Tibial artery (tissue), 4 donors: ENCODE data around the gene LRP1B.

Experiments used
- DNase-seq, 2 donors: peaks; one replicate each; pipeline ENCODE4 v3.0.0-alpha.2; 2019
- H3K27ac ChIP-seq, 2 donors: fragments of 200-600 bp; sonication (generic) in 1 of 2; 1 replicate in 1 of 2; 2 replicates in 1 of 2; pipeline ENCODE4 v1.5.1; 2018 to 2019; ENCODE audit warnings: mild to moderate bottlenecking in 1 of 2
- H3K27me3 ChIP-seq, 2 donors: fragments of 200-600 bp; sonication (generic) in 1 of 2; one replicate each; pipeline versions ENCODE4 v1.5.1 to v1.6.0; 2016 to 2019
- H3K36me3 ChIP-seq, 3 donors: fragments of 200-600 bp; sonication (generic) in 2 of 3; one replicate each; pipeline ENCODE4 v1.5.1; 2016 to 2019; ENCODE audit warnings: mild to moderate bottlenecking in 2 of 3
- H3K4me1 ChIP-seq, 4 donors: fragments of 200-600 bp; sonication (generic) in 2 of 4; 1 replicate in 3 of 4; 2 replicates in 1 of 4; pipeline ENCODE4 v1.5.1; 2016 to 2019
- H3K4me3 ChIP-seq, 2 donors: fragments of 200-600 bp; sonication (generic) in 1 of 2; 1 replicate in 1 of 2; 2 replicates in 1 of 2; pipeline ENCODE4 v1.5.1; 2018 to 2019; ENCODE audit warnings: mild to moderate bottlenecking in 2 of 2
- H3K9me3 ChIP-seq, 3 donors: fragments of 200-600 bp; sonication (generic) in 1 of 3; one replicate each; pipeline ENCODE4 v1.5.1; 2016 to 2019
- intact Hi-C: fragments of 100-400 bp; cut with DNase I; formaldehyde crosslinking; loops from one replicate; pipeline ENCODE4 v1.15.0; 2023; ENCODE audit warnings: low total_unique reads
- TF ChIP-seq, protein P1 (sequence below), 2 experiments: fragments of 200-600 bp in 1 of 2; fragments of 450-650 bp in 1 of 2; IDR thresholded peaks; one replicate each; pipeline ENCODE4 v1.5.1; 2017 to 2019; ENCODE audit warnings: antibody characterized with exemption in 2 of 2, mild to moderate bottlenecking in 1 of 2, moderate library complexity in 1 of 2

LRP1B gene

GRCh38 chr2:141928476-141928875 lies 202.3 kb downstream of the LRP1B start:
- Histone ChIP-seq H3K27ac (no peak overlapping the region), H3K4me1 (no peaks in the 10 kb centered on the region), H3K9me3 (no peaks in the 10 kb centered on the region), H3K4me3 (no peak overlapping the region), H3K27me3 (no peaks in the 10 kb centered on the region), H3K36me3 (no peaks in the 10 kb centered on the region)
- intact Hi-C loops, result no loop called here
- TF ChIP-seq, protein P1, sequence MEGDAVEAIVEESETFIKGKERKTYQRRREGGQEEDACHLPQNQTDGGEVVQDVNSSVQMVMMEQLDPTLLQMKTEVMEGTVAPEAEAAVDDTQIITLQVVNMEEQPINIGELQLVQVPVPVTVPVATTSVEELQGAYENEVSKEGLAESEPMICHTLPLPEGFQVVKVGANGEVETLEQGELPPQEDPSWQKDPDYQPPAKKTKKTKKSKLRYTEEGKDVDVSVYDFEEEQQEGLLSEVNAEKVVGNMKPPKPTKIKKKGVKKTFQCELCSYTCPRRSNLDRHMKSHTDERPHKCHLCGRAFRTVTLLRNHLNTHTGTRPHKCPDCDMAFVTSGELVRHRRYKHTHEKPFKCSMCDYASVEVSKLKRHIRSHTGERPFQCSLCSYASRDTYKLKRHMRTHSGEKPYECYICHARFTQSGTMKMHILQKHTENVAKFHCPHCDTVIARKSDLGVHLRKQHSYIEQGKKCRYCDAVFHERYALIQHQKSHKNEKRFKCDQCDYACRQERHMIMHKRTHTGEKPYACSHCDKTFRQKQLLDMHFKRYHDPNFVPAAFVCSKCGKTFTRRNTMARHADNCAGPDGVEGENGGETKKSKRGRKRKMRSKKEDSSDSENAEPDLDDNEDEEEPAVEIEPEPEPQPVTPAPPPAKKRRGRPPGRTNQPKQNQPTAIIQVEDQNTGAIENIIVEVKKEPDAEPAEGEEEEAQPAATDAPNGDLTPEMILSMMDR (IDR thresholded peaks at IDR 0.05), result no peak
- DNase-seq, result no peak

DNA sequence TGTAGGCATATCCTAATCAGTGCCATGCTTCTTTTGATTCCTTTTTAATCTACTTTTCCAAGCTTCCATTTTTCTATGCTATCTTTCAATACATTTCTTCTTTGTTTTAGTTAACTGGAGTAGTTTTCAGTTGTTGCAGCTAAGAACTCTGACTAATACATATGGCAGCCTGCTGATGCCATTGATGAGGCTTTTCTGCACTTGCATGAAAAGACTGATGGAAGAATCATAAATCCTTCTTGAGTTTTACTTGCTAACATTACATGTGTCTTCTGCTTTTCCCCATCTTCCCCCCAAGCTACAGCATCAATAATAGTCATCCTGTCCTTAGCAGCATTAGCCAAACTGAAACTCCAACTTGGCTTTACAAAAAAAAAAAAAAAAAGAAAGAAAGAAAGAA lies 203.3 kb downstream of the LRP1B start:
- H3K27ac ChIP-seq, result no peak overlapping the region
- no peaks in the 10 kb centered on the region for H3K36me3 ChIP-seq
- no peak for DNase-seq
- no peaks in the 10 kb centered on the region for H3K27me3 ChIP-seq
- TF ChIP-seq, protein P1 (IDR thresholded peaks at IDR 0.05), result no peak
- intact Hi-C loops, result no loop called here
- no peaks in the 10 kb centered on the region for H3K9me3 ChIP-seq
- no peaks in the 10 kb centered on the region for H3K4me1 ChIP-seq
- H3K4me3 ChIP-seq, result no peak overlapping the region

DNA sequence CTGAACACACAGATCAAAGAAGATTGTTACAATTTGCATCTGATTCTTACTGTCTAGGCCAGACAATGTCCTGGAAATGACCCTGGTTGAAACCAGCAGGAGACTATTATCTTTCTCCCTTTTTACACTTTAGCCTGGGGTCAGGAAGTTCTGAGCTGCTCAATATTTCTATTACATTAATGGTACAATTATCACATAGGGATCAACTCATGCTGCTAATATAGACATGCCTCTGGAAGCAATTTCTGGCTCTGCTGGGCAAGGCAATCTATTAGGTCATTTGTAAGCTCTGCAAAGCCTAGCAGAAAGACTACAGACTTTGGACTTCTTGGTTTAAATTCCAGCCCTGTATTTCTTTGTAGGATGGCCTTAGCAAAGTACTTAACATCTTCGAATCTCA lies 205.3 kb downstream of the LRP1B start:
- Histone ChIP-seq H3K4me1 (no peaks in the 10 kb centered on the region), H3K27ac (no peak overlapping the region), H3K36me3 (no peaks in the 10 kb centered on the region), H3K4me3 (no peak overlapping the region), H3K9me3 (no peaks in the 10 kb centered on the region), H3K27me3 (no peaks in the 10 kb centered on the region)
- no peak for DNase-seq
- TF ChIP-seq, protein P1 (IDR thresholded peaks at IDR 0.05), result no peak
- intact Hi-C loops, result no loop called here

GRCh38 chr2:141923657-141924056 lies 207.2 kb downstream of the LRP1B start:
- no peaks in the 10 kb centered on the region for H3K27me3 ChIP-seq
- H3K9me3 ChIP-seq, result no peaks in the 10 kb centered on the region
- TF ChIP-seq, protein P1 (IDR thresholded peaks at IDR 0.05), result no peak
- DNase-seq, result no peak
- intact Hi-C loops, result no loop called here
- H3K4me3 ChIP-seq, result no peak overlapping the region
- H3K4me1 ChIP-seq, result no peaks in the 10 kb centered on the region
- no peak overlapping the region for H3K27ac ChIP-seq
- H3K36me3 ChIP-seq, result no peaks in the 10 kb centered on the region

DNA sequence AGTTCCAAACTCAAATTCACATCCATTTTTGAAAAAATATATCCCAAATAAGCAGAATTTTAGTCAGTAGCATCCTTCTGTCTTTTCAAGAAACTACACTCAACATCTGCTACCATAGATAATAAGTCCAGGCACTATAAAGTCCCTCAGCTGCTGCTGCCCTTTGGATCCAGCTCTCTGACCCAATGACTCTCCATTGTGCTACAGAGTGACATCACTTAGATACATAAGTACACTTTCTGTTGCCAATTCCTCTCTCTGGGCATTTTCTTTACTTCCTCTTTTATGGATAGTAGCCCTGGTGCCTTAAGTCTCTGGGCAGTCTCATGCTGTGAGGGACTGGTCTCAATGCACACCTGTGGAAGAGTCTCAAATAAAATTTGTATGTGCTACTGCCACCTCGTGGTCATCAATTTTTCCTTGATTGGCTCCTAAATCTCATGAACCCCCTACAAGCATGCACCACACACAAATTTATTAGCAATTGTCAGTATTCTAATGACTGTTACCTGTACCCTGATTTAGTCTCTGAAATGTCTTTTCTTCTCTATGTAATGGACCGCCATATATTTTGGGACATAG lies 219.2 kb downstream of the LRP1B start:
- intact Hi-C loops, result no loop called here

More for the DNA sequence above, 219.2 kb downstream of the LRP1B start:
- H3K27me3 ChIP-seq, result no peaks in the 10 kb centered on the region
- no peaks in the 10 kb centered on the region for H3K36me3 ChIP-seq
- no peak for DNase-seq
- H3K9me3 ChIP-seq, result peaks cover 0 to 3% (median 0%) of the 10 kb centered on the region in 3 donors
- H3K27ac ChIP-seq, result no peak overlapping the region
- H3K4me3 ChIP-seq, result no peak overlapping the region
- H3K4me1 ChIP-seq, result no peaks in the 10 kb centered on the region
- TF ChIP-seq, protein P1 (IDR thresholded peaks at IDR 0.05), result no peak
